ENCODE results near the gene HNMT.

Gene HNMT

DNA sequence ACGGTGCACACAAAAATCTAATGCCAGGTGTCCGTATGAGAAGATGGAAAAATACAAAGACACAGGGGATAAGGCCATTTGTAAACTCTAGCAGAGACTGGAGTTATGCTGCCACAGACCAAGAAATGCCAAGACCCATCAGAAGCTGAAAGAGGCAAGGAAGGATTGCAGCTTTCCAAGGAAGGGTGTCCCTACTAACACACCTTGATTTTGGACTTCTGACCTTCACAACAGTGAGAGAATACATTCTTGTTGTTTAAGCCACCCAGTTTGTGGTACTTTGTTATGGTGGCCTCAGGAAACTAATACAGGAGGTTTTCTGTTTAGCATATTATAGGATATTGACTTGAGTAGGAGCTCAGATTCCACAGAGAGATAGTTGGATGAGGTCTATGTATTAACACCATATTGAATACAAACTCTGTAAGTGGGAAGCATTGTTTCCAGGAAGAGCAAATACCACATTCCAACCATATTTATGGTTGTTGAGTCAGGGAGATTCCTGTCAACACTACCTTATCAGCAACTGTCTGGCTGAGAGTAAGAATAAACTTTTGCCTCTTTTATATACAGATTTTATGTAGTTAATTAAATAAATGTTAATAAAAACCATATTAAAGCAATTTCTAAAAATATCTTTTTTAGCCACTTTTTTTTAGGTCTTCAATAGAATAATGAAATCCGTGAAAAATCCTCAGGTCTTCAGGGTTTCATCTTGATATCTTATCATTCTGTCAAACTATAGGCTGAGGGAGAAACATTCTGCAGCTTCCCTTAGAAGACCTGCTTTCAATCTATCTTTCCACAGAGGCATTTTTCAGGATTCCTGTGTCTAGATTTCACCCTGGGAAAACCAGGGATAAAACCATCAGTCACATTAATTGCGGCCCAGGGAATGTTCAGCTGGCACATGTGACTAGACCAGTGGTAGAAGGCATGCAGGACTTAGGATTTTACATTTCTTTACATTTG, 35.4 kb upstream of the HNMT start:
- TF ChIP-seq, protein P1, sequence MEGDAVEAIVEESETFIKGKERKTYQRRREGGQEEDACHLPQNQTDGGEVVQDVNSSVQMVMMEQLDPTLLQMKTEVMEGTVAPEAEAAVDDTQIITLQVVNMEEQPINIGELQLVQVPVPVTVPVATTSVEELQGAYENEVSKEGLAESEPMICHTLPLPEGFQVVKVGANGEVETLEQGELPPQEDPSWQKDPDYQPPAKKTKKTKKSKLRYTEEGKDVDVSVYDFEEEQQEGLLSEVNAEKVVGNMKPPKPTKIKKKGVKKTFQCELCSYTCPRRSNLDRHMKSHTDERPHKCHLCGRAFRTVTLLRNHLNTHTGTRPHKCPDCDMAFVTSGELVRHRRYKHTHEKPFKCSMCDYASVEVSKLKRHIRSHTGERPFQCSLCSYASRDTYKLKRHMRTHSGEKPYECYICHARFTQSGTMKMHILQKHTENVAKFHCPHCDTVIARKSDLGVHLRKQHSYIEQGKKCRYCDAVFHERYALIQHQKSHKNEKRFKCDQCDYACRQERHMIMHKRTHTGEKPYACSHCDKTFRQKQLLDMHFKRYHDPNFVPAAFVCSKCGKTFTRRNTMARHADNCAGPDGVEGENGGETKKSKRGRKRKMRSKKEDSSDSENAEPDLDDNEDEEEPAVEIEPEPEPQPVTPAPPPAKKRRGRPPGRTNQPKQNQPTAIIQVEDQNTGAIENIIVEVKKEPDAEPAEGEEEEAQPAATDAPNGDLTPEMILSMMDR (IDR thresholded peaks at IDR 0.05; ENCODE audit: extremely low read depth, insufficient read depth, missing control alignments), result no peak
- in situ Hi-C loops (cut with MboI; ENCODE audit: low pct_unique_long_range_greater_than_20kb, low sequenced_read_pairs, unreplicated experiment), result no loop called here
- no peak for DNase-seq (ENCODE audit: low spot score)

DNA sequence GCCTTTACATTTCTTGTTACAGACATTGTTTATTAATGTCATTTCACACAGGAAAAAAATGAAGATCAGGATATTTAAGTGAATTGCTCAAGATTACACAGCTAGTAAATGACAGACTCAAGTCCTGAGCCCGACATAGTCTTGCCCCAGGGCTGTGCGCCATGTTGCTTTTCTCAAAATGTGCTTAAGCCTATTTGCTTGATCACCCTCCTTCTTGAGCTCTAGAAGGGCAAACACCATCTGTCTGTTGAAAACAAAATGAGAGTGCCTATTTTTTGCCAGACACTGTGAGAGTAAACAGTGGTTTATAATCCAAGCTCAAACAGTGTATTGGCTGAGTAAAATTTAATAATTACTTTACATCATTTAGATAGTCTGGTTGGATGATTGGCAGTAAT, 34.8 kb upstream of the HNMT start:
- TF ChIP-seq, protein P1 (IDR thresholded peaks at IDR 0.05; ENCODE audit: extremely low read depth, insufficient read depth, missing control alignments), result no peak
- in situ Hi-C loops (cut with MboI; ENCODE audit: low pct_unique_long_range_greater_than_20kb, low sequenced_read_pairs, unreplicated experiment), result no loop called here
- DNase-seq (ENCODE audit: low spot score), result no peak

DNA sequence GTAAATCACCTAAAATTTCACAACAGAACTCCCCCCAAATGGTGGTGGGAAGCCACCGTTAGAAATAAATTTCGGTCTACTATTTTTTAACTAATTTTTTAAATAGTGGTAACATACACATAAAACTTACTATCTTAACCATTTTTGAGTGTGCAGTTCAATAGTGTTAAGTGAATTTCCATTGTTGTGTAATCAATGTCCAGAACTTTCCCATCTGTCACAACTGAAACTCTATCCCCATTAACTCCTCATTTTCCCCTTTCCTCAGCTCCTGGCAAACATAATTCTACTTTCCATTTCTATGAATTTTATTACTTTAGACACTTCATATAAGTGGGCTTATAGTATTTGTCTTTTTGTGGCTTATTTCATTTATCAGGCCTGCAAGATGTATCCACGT, 34.1 kb upstream of the HNMT start:
- in situ Hi-C loops (cut with MboI; ENCODE audit: low pct_unique_long_range_greater_than_20kb, low sequenced_read_pairs, unreplicated experiment), result no loop called here
- no peak for DNase-seq (ENCODE audit: low spot score)

DNA sequence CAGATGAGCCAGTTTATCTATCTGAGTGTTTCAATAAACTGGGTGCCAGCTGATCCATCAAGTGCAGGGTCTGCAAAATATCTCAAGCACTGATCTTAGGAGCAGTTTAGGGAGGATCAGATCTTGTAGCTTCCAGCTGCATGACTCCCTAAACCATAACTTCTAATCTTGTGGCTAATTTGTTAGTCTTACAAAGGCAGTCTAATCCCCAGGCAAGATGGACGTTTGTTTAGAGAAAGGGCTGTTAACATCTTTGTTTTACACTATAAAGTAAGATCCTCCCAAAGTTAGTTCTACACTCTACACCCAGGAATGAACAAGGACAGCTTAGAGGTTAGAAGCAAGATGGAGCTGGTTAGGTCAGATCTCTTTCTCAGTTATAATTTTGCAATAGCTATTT, 28.7 kb upstream of the HNMT start:
- in situ Hi-C loops (cut with MboI; ENCODE audit: low pct_unique_long_range_greater_than_20kb, low sequenced_read_pairs, unreplicated experiment), result no loop called here
- DNase-seq (ENCODE audit: low spot score), result no peak
- TF ChIP-seq, protein P1 (IDR thresholded peaks at IDR 0.05; ENCODE audit: extremely low read depth, insufficient read depth, missing control alignments), result no peak

More for the DNA sequence above, 34.1 kb upstream of the HNMT start:
- TF ChIP-seq, protein P1 (IDR thresholded peaks at IDR 0.05; ENCODE audit: extremely low read depth, insufficient read depth, missing control alignments), result no peak

DNA sequence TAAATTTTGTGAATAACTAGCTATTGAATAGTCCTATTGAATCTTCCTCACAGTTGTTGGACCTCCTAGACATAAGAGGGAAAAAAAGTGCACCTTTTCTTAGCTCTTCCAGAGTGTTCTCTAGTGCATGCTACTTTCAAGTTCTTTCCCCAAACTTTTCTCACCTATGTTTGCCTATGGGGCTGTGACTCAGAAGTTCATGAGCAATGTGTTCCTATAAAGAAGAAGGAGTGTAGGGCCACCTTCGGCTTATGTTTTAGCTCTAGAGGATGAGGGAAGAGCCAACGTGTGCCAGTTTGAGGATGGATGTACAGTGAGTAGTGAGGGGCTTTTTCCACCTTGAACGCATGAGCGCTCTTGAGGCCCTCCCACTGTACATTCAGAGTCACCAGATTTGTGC, 27.0 kb upstream of the HNMT start:
- TF ChIP-seq, protein P1 (IDR thresholded peaks at IDR 0.05; ENCODE audit: extremely low read depth, insufficient read depth, missing control alignments), result no peak
- in situ Hi-C loops (cut with MboI; ENCODE audit: low pct_unique_long_range_greater_than_20kb, low sequenced_read_pairs, unreplicated experiment), result no loop called here
- DNase-seq (ENCODE audit: low spot score), result no peak

DNA sequence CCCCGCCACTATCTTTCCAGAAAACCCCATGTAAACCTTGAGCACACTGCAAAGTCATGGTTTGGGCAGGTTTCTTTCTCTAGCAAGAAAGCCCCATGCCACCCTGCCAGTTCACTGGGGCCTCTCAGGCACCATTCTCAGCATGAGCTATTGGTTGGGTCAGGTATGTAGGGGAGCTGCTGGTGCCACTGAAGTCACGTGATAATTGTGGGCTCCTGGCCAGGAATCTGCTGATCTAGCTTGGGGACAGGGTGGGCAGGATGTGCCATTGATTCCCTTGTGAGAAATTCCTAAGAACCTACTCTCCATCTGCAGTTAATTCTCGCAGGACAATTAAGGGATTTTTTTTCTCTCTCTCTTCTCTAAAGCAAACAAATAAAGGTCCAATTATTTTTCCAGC, 26.5 kb upstream of the HNMT start:
- in situ Hi-C loops (cut with MboI; ENCODE audit: low pct_unique_long_range_greater_than_20kb, low sequenced_read_pairs, unreplicated experiment), result no loop called here
- TF ChIP-seq, protein P1 (IDR thresholded peaks at IDR 0.05; ENCODE audit: extremely low read depth, insufficient read depth, missing control alignments), result no peak
- DNase-seq (ENCODE audit: low spot score), result no peak
